ENCODE data around the gene MOGAT2.
A peak's percentile ranks its signal among the peaks of the same experiment; 100 is the strongest.

The MOGAT2 gene

DNA sequence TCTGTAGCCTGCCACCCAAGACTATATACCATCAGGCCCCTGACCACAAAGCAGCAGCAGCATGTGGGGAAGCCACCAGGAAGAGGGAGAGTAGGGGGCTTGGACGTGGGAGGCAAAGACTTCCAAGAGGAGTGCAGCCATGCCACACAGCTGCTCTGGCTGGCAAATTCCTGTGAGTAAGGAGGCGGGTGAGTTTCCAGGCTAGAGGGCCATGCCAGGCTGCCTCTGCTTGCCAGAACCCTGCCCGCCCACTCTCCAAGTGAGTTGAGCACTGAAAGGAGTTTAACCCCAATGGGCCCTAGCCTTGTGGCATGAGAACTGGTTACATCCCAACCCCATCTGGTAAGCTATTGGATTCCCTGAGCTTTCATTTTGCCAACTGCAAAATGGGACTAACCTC is 46.2 kb downstream of the MOGAT2 start:
- no peak overlapping the region for H3K9ac ChIP-seq (ENCODE audit: low read length)
- WGBS (ENCODE audit: extremely low coverage, insufficient coverage, low lambda C conversion rate): no CpG with 5 or more reads among the region's 3 CpGs
- H3K36me3 ChIP-seq (ENCODE audit: control insufficient read depth, insufficient read depth, low read length): no peaks in the 10 kb centered on the region

GRCh38 chr11:75765116-75765515 is 47.5 kb downstream of the MOGAT2 start:
- no peaks in the 10 kb centered on the region for H3K79me1 ChIP-seq (ENCODE audit: low read length)
- H3K9ac ChIP-seq (ENCODE audit: low read length): no peak overlapping the region
- H3K23ac ChIP-seq (ENCODE audit: low read length): no peak overlapping the region
- H3K79me2 ChIP-seq (ENCODE audit: control insufficient read depth, insufficient read depth, low read length): no peaks in the 10 kb centered on the region
- H2AK5ac ChIP-seq (ENCODE audit: low read length): no peak overlapping the region
- H3K4me1 ChIP-seq (ENCODE audit: control insufficient read depth, low read depth, low read length): peaks cover 14% of the 10 kb centered on the region
- no peak overlapping the region for H3K18ac ChIP-seq (ENCODE audit: low read length)
- no peak overlapping the region for H3K4ac ChIP-seq (ENCODE audit: low read depth, low read length)
- no peak overlapping the region for H3K4me3 ChIP-seq (ENCODE audit: low read length)
- no peak overlapping the region for H3K27ac ChIP-seq (ENCODE audit: low read depth, low read length)
- H3K36me3 ChIP-seq (ENCODE audit: control insufficient read depth, insufficient read depth, low read length): no peaks in the 10 kb centered on the region
- WGBS (ENCODE audit: extremely low coverage, insufficient coverage, low lambda C conversion rate): no CpG with 5 or more reads among the region's 3 CpGs
- no peaks in the 10 kb centered on the region for H3K27me3 ChIP-seq (ENCODE audit: insufficient read depth, low read length, poor library complexity)
- H2BK5ac ChIP-seq (ENCODE audit: low read length): no peak overlapping the region
- no peak overlapping the region for H2BK15ac ChIP-seq (replicated peaks; ENCODE audit: low read depth)
- no peak overlapping the region for H4K5ac ChIP-seq (ENCODE audit: low read length)
- no peak overlapping the region for H2BK120ac ChIP-seq (ENCODE audit: low read depth, low read length)
- H4K8ac ChIP-seq (ENCODE audit: low read depth, low read length): no peak overlapping the region
- DNase-seq: no peak
- no peak overlapping the region for H3K56ac ChIP-seq (ENCODE audit: low read length)
- H3K4me2 ChIP-seq (ENCODE audit: low read length): no peak overlapping the region

More for the DNA sequence above, 46.2 kb downstream of the MOGAT2 start:
- Histone ChIP-seq H4K5ac (ENCODE audit: low read length) (no peak overlapping the region), H3K79me1 (ENCODE audit: low read length) (no peaks in the 10 kb centered on the region), H3K18ac (ENCODE audit: low read length) (no peak overlapping the region), H4K8ac (ENCODE audit: low read depth, low read length) (no peak overlapping the region), H3K4me2 (ENCODE audit: low read length) (no peak overlapping the region), H3K4me3 (ENCODE audit: low read length) (no peak overlapping the region), H2BK15ac (replicated peaks; ENCODE audit: low read depth) (no peak overlapping the region), H3K27ac (ENCODE audit: low read depth, low read length) (no peak overlapping the region), H2BK120ac (ENCODE audit: low read depth, low read length) (no peak overlapping the region), H2AK5ac (ENCODE audit: low read length) (no peak overlapping the region), H2BK5ac (ENCODE audit: low read length) (no peak overlapping the region), H3K79me2 (ENCODE audit: control insufficient read depth, insufficient read depth, low read length) (no peaks in the 10 kb centered on the region), H3K4ac (ENCODE audit: low read depth, low read length) (no peak overlapping the region), H3K23ac (ENCODE audit: low read length) (no peak overlapping the region), H3K4me1 (ENCODE audit: control insufficient read depth, low read depth, low read length) (peaks cover 8% of the 10 kb centered on the region), H3K56ac (ENCODE audit: low read length) (no peak overlapping the region), H3K27me3 (ENCODE audit: insufficient read depth, low read length, poor library complexity) (no peaks in the 10 kb centered on the region)
- no peak for DNase-seq

DNA sequence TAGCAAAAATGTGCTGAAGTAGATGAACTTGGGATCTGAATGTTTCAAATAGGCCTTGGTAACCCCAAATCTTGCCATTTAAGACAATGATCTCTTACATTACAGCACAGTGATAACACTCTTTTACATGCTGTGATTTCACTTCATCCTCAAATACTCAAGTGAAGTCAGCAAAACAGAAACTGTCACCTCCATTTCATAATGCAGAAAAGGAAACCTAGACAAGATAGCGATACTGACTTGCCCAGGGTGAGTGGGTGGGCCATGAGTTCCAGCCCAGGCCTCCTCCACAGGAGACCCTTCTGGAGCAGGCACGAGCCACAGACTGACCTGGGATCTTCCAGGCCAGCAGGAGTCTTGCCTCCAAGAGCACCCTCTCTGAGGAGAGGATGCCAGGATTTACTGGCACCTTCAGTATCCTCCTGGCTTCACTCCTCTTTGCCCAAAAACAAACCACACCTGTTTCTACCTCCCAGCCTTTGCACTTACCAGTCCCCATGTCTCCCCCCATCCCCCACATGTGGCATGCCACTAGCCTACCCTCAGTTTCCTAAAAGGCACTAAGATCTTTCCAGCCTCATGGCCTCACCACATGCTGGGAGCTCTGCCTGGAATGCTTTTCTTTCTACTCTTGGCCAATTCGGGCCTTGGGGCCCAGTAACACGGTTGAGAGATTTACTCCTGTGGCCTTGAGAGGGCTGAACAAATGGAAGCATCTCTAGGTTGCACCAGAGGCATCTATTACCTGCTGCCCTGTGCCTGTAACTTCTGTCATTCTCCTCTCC is 49.0 kb downstream of the MOGAT2 start:
- no peak overlapping the region for H2BK120ac ChIP-seq (ENCODE audit: low read depth, low read length)
- no peak overlapping the region for H3K27ac ChIP-seq (ENCODE audit: low read depth, low read length)
- H2BK5ac ChIP-seq (ENCODE audit: low read length): no peak overlapping the region
- no peaks in the 10 kb centered on the region for H3K79me1 ChIP-seq (ENCODE audit: low read length)
- no peak overlapping the region for H3K23ac ChIP-seq (ENCODE audit: low read length)
- peaks cover 14% of the 10 kb centered on the region for H3K4me1 ChIP-seq (ENCODE audit: control insufficient read depth, low read depth, low read length)
- no peak overlapping the region for H3K18ac ChIP-seq (ENCODE audit: low read length)
- H3K9ac ChIP-seq (ENCODE audit: low read length): no peak overlapping the region
- H2AK5ac ChIP-seq (ENCODE audit: low read length): no peak overlapping the region
- no peaks in the 10 kb centered on the region for H3K27me3 ChIP-seq (ENCODE audit: insufficient read depth, low read length, poor library complexity)
- no peak overlapping the region for H4K5ac ChIP-seq (ENCODE audit: low read length)
- no peak overlapping the region for H3K4me3 ChIP-seq (ENCODE audit: low read length)
- H2BK15ac ChIP-seq (replicated peaks; ENCODE audit: low read depth): no peak overlapping the region
- no peak overlapping the region for H3K4ac ChIP-seq (ENCODE audit: low read depth, low read length)
- no peaks in the 10 kb centered on the region for H3K36me3 ChIP-seq (ENCODE audit: control insufficient read depth, insufficient read depth, low read length)
- no peak overlapping the region for H3K4me2 ChIP-seq (ENCODE audit: low read length)
- H4K8ac ChIP-seq (ENCODE audit: low read depth, low read length): no peak overlapping the region
- WGBS (ENCODE audit: extremely low coverage, insufficient coverage, low lambda C conversion rate): no CpG with 5 or more reads among the region's 4 CpGs
- no peak overlapping the region for H3K56ac ChIP-seq (ENCODE audit: low read length)
- H3K79me2 ChIP-seq (ENCODE audit: control insufficient read depth, insufficient read depth, low read length): no peaks in the 10 kb centered on the region
- DNase-seq: no peak

GRCh38 chr11:75767228-75767572 is 49.6 kb downstream of the MOGAT2 start:
- Histone ChIP-seq H3K27ac (ENCODE audit: low read depth, low read length) (no peak overlapping the region), H3K27me3 (ENCODE audit: insufficient read depth, low read length, poor library complexity) (no peaks in the 10 kb centered on the region), H3K36me3 (ENCODE audit: control insufficient read depth, insufficient read depth, low read length) (no peaks in the 10 kb centered on the region), H3K4me3 (ENCODE audit: low read length) (no peak overlapping the region), H2BK5ac (ENCODE audit: low read length) (no peak overlapping the region), H4K8ac (ENCODE audit: low read depth, low read length) (no peak overlapping the region), H4K5ac (ENCODE audit: low read length) (no peak overlapping the region), H3K4ac (ENCODE audit: low read depth, low read length) (no peak overlapping the region), H3K79me1 (ENCODE audit: low read length) (no peaks in the 10 kb centered on the region), H2BK120ac (ENCODE audit: low read depth, low read length) (no peak overlapping the region), H3K4me2 (ENCODE audit: low read length) (no peak overlapping the region), H3K23ac (ENCODE audit: low read length) (no peak overlapping the region), H3K4me1 (ENCODE audit: control insufficient read depth, low read depth, low read length) (peaks cover 14% of the 10 kb centered on the region), H3K9ac (ENCODE audit: low read length) (no peak overlapping the region), H3K18ac (ENCODE audit: low read length) (no peak overlapping the region), H2AK5ac (ENCODE audit: low read length) (no peak overlapping the region), H3K79me2 (ENCODE audit: control insufficient read depth, insufficient read depth, low read length) (no peaks in the 10 kb centered on the region), H2BK15ac (replicated peaks; ENCODE audit: low read depth) (no peak overlapping the region), H3K56ac (ENCODE audit: low read length) (peak overlapping the region; percentile 63)
- WGBS (ENCODE audit: extremely low coverage, insufficient coverage, low lambda C conversion rate): no CpG with 5 or more reads among the region's 6 CpGs
- peak; percentile 70 for DNase-seq

DNA sequence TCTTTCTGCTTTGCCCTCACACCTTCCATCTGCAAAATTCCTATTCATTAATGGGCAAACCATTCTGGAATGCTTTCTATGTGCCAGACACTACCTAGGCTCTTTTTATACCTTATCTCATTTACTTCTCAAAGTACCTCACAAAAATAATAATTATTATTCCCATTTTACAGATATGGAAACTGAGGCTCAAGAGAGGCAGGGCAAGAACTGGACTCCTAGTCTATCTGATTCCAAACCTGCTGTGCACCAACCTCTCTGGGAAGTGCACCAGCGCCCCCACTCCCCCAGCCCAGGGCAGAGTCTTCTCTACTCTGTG is 50.1 kb downstream of the MOGAT2 start:
- Histone ChIP-seq H3K4me3 (ENCODE audit: low read length) (no peak overlapping the region), H3K4me1 (ENCODE audit: control insufficient read depth, low read depth, low read length) (peaks cover 14% of the 10 kb centered on the region), H3K4me2 (ENCODE audit: low read length) (no peak overlapping the region), H2BK120ac (ENCODE audit: low read depth, low read length) (no peak overlapping the region), H3K4ac (ENCODE audit: low read depth, low read length) (peak overlapping the region; percentile 77), H4K5ac (ENCODE audit: low read length) (no peak overlapping the region), H3K18ac (ENCODE audit: low read length) (peak overlapping the region; percentile 60), H2BK5ac (ENCODE audit: low read length) (no peak overlapping the region), H3K23ac (ENCODE audit: low read length) (no peak overlapping the region), H3K79me1 (ENCODE audit: low read length) (no peaks in the 10 kb centered on the region), H2AK5ac (ENCODE audit: low read length) (no peak overlapping the region), H3K9ac (ENCODE audit: low read length) (no peak overlapping the region), H3K27me3 (ENCODE audit: insufficient read depth, low read length, poor library complexity) (no peaks in the 10 kb centered on the region), H3K56ac (ENCODE audit: low read length) (no peak overlapping the region), H2BK15ac (replicated peaks; ENCODE audit: low read depth) (no peak overlapping the region), H3K36me3 (ENCODE audit: control insufficient read depth, insufficient read depth, low read length) (no peaks in the 10 kb centered on the region), H3K27ac (ENCODE audit: low read depth, low read length) (no peak overlapping the region), H4K8ac (ENCODE audit: low read depth, low read length) (no peak overlapping the region), H3K79me2 (ENCODE audit: control insufficient read depth, insufficient read depth, low read length) (no peaks in the 10 kb centered on the region)
- no CpG with 5 or more reads among the region's 1 CpG for WGBS (ENCODE audit: extremely low coverage, insufficient coverage, low lambda C conversion rate)
- DNase-seq: no peak

Measured in mesendoderm (in vitro differentiated cells).